HG02885 (cell line): Measurements from ENCODE around the gene FNDC5.

Experiments
- ATAC-seq: cut with Tn5 transposase; IDR thresholded peaks from one replicate; pipeline ENCODE4 v1.9.1; 2021; ENCODE audit warnings: mild to moderate bottlenecking; ENCODE audit not compliant: unreplicated experiment, poor library complexity

The FNDC5 gene

GRCh38 chr1:32898056-32898455 lies 27.3 kb upstream of the FNDC5 start:
- ATAC-seq, result no peak

- ATAC-seq, result no peak
These were observed 26.7 kb upstream of the FNDC5 start for GRCh38 chr1:32897082-32898049.

GRCh38 chr1:32896451-32896850 lies 25.7 kb upstream of the FNDC5 start:
- no peak for ATAC-seq

DNA sequence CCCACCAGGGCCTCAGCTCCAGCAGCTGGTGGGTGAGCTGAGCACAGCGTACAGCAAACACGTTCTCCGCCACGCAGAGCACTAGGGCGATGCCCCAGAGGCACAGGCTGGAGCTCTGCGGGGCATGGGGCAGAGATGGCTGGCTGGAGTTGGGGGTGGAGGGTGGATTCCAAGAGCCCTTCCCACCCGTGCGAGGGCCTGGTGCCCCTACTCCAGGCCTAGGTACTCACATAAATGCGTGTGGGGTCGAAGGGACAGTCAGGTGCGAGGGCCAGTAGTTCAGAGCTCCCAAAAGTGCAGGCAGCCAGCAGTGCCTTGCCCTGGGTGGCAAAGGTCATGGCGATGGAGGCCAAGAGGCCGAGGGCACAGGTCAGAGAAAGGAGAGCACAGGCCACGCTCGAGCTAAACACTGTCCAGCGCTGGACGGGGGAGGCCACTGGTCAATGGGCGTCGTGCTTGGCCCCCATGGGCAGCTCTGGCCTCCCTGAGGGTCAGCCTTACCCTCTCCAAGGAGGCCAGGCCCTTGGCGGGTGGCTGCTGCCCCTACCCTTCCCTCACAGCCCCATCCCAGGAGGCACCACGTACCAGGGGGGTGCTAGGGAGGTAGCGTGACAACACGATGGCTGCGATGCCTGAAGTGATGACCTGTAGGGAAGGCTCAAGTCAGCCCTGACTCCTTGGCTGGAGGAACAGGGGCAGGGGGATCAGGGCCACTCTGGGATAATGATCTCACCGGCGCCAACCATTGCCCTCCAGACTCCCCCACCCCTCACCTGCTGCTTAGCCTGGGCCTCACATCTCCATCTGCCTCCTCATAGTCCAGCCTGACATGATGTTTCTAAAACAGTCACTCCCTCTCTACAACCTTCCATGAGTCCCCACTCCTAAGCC lies 24.9 kb upstream of the FNDC5 start:
- no peak for ATAC-seq

- no peak for ATAC-seq
These were observed 24.0 kb upstream of the FNDC5 start for GRCh38 chr1:32894681-32895080.

GRCh38 chr1:32894019-32894600 lies 23.4 kb upstream of the FNDC5 start:
- ATAC-seq, result no peak

DNA sequence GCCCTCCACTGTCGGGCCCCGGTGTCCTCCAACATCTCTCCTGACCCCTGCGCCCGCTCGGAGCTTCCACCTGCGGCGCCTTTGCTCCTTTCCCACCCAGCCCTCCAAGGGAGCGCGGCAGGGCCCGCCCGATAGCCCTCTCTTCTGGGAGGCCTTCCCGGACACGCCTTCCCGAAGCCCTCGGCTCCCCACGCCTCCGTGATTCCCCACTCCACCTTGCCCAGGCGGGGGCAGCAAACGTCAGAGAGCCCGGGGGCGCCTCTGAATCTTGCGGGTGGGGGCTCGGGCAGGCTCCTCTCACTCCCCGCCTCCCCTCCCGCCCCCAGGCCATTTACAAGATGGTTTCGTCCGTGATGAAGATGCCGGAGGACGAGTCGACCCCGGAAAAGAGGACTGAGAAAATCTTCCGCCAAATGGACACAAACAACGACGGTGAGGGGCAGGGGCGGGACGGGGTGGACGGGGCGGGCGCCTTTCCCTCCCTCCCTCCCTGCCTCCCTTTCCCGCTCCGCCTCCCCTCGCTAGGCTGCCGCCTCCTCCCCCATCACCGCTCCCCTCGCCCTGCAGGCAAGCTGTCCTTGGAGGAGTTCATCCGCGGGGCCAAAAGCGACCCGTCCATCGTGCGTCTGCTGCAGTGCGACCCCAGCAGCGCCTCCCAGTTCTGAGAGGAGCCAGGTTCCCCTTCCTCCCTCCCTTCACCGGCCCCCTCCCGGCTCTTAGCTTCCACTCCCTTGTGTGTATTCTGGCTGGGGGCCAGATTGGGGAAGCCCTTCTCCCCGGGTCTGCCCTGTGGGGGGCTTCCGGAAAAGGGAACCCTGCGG lies 22.7 kb upstream of the FNDC5 start:
- no peak for ATAC-seq

DNA sequence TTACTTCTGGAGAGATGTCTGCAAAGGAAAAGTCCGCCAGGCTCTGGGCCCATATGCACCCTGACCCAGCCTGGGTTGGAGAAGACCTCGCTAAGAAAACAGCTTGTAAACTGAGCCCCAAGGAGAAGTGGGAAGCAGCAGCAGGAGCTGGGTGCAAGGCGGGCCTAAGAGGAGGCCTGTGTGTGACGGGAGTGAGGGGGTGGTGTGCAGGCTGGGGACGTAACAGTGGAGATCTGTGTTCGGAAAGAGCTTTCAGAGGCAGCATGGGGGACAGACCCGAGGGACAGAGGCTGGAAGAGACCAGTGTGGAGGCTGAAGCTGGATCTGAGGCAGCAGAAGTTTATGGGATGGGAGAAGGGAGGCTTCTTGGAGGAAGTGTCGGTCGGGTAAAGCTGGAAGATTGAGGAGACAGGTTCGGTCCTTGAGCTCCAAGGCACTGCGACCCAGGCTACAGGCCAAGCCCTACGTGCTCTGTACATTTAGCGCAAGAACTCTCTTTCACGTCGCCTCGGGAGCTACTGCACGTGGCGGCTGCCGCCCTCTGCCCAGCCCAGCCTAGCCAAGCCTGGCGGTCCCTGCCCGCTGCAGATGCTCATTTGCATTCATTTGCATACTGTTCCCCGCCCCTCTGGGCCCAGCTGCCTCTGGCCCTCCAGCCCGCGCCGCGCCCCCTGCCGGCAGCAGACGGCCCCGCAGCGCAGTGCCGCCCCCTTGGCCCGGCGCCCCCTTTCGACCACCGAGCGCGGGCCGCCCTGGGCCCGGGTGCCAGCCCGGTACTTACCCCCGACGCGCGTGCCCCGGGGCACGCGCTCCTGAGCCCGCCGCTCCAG lies 21.9 kb upstream of the FNDC5 start:
- ATAC-seq, result no peak

GRCh38 chr1:32891630-32892029 lies 20.9 kb upstream of the FNDC5 start:
- no peak for ATAC-seq

- no peak for ATAC-seq
These were observed 20.5 kb upstream of the FNDC5 start for GRCh38 chr1:32891241-32891570.

DNA sequence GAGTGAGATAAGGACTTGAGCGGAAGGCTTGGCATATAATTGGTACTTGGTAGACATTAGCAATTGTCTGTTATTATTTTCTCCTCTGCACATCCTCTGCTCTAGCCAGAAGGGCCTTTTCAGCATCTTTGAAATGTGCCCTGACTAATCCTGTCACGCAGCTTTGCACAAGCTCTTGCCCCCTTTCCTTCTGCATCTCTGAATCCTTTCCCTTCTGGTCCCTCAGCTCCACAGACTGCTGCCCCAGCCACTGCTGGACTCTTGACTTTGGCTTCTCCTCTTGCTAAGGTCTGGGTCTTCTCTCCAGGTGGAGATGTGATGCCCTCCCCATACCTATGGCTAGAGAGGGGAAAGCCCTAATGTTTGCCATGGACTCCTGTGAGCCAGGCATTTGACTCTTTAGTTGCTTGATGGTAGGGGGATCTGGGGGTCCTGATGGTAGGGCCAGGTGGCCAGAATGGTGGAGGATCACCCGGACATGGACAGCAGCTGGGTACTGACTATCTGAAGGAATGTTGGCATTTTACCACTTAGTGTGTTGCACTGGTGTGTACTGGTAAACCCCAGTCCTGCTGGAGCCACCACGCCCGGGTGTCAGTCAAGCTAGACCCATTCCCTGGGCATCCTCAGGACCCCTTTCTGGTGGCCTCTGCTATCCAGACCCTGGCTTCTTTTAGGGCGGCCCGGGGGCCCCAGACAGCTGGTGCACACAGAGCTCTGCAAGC lies 20.0 kb upstream of the FNDC5 start:
- no peak for ATAC-seq

- ATAC-seq, result no peak
These were observed 19.1 kb upstream of the FNDC5 start for GRCh38 chr1:32889731-32890278.

DNA sequence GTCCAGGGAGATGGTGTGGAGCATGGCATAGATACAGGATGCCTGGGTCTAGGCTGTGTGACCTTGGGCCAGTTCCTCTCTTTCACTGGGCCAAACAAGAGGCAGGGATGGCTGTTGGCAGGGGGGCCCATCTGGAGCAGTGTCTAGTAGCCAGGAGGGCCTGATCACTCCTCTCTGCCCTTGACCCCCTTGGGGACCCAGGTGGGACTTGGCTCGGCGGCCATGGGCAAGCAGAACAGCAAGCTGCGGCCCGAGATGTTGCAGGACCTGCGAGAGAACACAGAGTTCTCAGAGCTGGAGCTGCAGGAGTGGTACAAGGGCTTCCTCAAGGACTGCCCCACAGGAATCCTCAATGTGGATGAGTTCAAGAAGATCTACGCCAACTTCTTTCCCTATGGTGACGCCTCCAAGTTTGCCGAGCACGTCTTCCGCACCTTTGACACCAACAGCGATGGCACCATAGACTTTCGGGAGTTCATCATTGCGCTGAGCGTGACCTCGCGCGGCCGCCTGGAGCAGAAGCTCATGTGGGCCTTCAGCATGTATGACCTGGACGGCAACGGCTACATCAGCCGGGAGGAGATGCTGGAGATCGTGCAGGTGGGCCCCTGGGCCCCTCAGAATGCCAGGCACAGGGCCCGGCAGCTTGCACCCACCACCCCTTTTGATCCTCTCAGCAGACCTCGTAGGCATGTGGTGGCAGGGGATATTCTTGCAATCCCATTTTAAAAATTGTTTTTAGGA lies 18.1 kb upstream of the FNDC5 start:
- no peak for ATAC-seq

GRCh38 chr1:32888134-32888533 lies 17.4 kb upstream of the FNDC5 start:
- no peak for ATAC-seq

- ATAC-seq, result no peak
These were observed 16.9 kb upstream of the FNDC5 start for GRCh38 chr1:32887623-32888022.

DNA sequence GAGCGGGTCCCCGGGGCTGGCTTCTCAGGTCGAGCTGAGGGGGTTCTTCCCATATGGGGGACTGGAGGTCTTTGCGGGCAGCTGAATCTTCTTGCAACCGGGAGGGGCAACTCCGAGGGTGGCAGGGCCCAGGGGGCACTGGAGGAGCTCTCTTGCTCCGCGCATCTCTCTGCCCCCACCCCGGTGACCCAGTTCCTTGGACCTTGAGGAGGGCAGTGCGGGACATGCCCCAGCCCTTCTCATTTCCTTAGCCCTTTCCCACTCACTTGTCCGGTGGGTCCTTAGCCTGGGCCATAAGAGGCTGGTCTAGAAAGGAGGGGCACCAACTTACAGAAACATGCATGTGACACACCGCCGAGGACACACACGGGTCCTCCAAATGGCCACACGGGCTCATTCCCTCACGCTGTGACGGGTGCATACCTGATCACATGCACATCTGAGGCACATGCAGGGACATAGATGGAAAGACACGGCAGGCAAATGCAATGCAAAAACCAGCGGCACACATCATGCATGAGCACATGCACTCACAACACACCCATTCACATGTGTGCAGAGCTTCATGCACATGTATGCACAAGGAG lies 16.2 kb upstream of the FNDC5 start:
- ATAC-seq, result no peak
